PFSK-1 (cell line): ENCODE measurements around the gene MEGF9.

Experiments
- FOXP2 ChIP-seq: optimal IDR thresholded peaks from 2 replicates; pipeline ENCODE3; 2011; ENCODE audit warnings: borderline replicate concordance, control low read depth, inconsistent platforms; ENCODE audit not compliant: insufficient read depth; ENCODE audit errors: extremely low read length, extremely low read depth
- POLR2AphosphoS5 ChIP-seq: IDR thresholded peaks from 2 replicates; pipeline ENCODE4 v1.6.1; 2012; ENCODE audit warnings: low read depth, mild to moderate bottlenecking, control low read depth, low read length, moderate library complexity
- REST ChIP-seq, 2 experiments: IDR thresholded peaks; 2 replicates each; pipeline versions ENCODE4 v1.6.1 to v1.8.0; 2011 to 2012; ENCODE audit warnings: low read depth in 2 of 2, low read length in 2 of 2, control low read depth in 1 of 2, inconsistent platforms in 1 of 2, mild to moderate bottlenecking in 1 of 2, moderate library complexity in 1 of 2; ENCODE audit not compliant: insufficient read depth in 1 of 2
- SIN3A ChIP-seq: IDR thresholded peaks from 2 replicates; pipeline ENCODE4 v1.6.1; 2012; ENCODE audit warnings: mild to moderate bottlenecking, low read length, moderate library complexity, borderline replicate concordance; ENCODE audit not compliant: insufficient read depth
- TAF1 ChIP-seq: IDR thresholded peaks from 2 replicates; pipeline ENCODE4 v1.6.1; 2012; ENCODE audit warnings: low read length, control low read depth, borderline replicate concordance; ENCODE audit not compliant: insufficient read depth

The MEGF9 gene

GRCh38 chr9:120653762-120654161, 60.5 kb downstream of the MEGF9 start:
- TF ChIP-seq TAF1 = no peak
- TF ChIP-seq POLR2AphosphoS5 = no peak
- TF ChIP-seq SIN3A = no peak
- TF ChIP-seq FOXP2 = no peak
- no peak for TF ChIP-seq REST (IDR thresholded peaks at IDR 0.05; ENCODE audit: insufficient read depth in 1 of 2, low read depth in 2 of 2, low read length in 2 of 2)

GRCh38 chr9:120652934-120653333, 61.3 kb downstream of the MEGF9 start:
- TF ChIP-seq SIN3A (no peak), FOXP2 (no peak), REST (IDR thresholded peaks at IDR 0.05; ENCODE audit: insufficient read depth in 1 of 2, low read depth in 2 of 2, low read length in 2 of 2) (no peak), POLR2AphosphoS5 (no peak), TAF1 (no peak)

- TF ChIP-seq REST (IDR thresholded peaks at IDR 0.05; ENCODE audit: insufficient read depth in 1 of 2, low read depth in 2 of 2, low read length in 2 of 2) (no peak), TAF1 (no peak), FOXP2 (no peak), SIN3A (no peak), POLR2AphosphoS5 (no peak)
These were observed 63.9 kb downstream of the MEGF9 start for GRCh38 chr9:120650352-120650751.

GRCh38 chr9:120648581-120649197, 65.6 kb downstream of the MEGF9 start:
- TF ChIP-seq TAF1 = no peak
- no peak for TF ChIP-seq FOXP2
- no peak for TF ChIP-seq REST (IDR thresholded peaks at IDR 0.05; ENCODE audit: insufficient read depth in 1 of 2, low read depth in 2 of 2, low read length in 2 of 2)
- TF ChIP-seq SIN3A = no peak
- no peak for TF ChIP-seq POLR2AphosphoS5

GRCh38 chr9:120646948-120647347, 67.3 kb downstream of the MEGF9 start:
- TF ChIP-seq REST (IDR thresholded peaks at IDR 0.05; ENCODE audit: insufficient read depth in 1 of 2, low read depth in 2 of 2, low read length in 2 of 2) (no peak), POLR2AphosphoS5 (no peak), FOXP2 (no peak), TAF1 (no peak), SIN3A (no peak)
